DND-41 (cell line): ENCODE data around the gene PNN.

Experiments
- EZH2 ChIP-seq: IDR thresholded peaks from 3 replicates; pipeline ENCODE4 v1.6.1; 2012; ENCODE audit warnings: borderline replicate concordance, low read depth, mild to moderate bottlenecking, moderate library complexity, low read length, inconsistent platforms; ENCODE audit not compliant: severe bottlenecking
- TF ChIP-seq, protein P1 (sequence below): IDR thresholded peaks from 2 replicates; pipeline ENCODE4 v1.5.1; 2012; ENCODE audit warnings: borderline replicate concordance, low read length, moderate library complexity, mild to moderate bottlenecking; ENCODE audit not compliant: poor library complexity, severe bottlenecking; ENCODE audit errors: extremely low read depth

DNA sequence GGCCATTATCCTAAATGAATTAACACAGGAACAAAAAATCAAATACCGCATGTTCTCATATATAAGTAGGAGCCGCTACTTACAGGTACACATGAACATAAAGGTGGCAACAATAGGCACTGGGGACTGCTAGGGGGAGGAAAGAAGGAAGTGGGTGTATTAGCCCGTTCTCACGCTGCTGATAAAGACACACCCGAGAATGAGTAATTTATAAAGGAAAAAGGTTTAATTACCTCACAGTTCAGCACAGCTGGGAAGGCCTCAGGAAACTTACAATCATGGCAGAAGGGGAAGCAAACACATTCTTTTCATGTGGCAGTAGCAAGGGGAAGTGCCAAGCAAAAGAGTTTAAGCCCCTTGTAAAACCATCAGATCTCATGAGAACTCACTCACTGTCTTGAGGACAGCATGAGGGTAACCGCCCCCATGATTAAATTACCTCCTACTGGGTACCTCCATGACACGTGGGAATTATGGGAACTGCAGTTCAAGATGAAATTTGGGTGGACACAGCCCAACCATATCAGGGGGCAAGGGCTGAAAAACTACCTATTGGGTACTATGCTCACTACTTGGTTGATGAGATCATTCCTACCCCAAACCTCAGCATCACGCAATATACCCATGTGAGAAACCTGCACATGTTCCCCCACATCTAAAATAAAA lies 42.3 kb downstream of the PNN start:
- TF ChIP-seq EZH2: no peak
- TF ChIP-seq, protein P1, sequence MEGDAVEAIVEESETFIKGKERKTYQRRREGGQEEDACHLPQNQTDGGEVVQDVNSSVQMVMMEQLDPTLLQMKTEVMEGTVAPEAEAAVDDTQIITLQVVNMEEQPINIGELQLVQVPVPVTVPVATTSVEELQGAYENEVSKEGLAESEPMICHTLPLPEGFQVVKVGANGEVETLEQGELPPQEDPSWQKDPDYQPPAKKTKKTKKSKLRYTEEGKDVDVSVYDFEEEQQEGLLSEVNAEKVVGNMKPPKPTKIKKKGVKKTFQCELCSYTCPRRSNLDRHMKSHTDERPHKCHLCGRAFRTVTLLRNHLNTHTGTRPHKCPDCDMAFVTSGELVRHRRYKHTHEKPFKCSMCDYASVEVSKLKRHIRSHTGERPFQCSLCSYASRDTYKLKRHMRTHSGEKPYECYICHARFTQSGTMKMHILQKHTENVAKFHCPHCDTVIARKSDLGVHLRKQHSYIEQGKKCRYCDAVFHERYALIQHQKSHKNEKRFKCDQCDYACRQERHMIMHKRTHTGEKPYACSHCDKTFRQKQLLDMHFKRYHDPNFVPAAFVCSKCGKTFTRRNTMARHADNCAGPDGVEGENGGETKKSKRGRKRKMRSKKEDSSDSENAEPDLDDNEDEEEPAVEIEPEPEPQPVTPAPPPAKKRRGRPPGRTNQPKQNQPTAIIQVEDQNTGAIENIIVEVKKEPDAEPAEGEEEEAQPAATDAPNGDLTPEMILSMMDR: no peak
